ENCODE data around the gene FARP2.
"Not testable (repeated sequence)": the region's sequence is repeated elsewhere in the genome, so short reads cannot be mapped to it uniquely, and the experiment has no call there.

The FARP2 gene, protein sequence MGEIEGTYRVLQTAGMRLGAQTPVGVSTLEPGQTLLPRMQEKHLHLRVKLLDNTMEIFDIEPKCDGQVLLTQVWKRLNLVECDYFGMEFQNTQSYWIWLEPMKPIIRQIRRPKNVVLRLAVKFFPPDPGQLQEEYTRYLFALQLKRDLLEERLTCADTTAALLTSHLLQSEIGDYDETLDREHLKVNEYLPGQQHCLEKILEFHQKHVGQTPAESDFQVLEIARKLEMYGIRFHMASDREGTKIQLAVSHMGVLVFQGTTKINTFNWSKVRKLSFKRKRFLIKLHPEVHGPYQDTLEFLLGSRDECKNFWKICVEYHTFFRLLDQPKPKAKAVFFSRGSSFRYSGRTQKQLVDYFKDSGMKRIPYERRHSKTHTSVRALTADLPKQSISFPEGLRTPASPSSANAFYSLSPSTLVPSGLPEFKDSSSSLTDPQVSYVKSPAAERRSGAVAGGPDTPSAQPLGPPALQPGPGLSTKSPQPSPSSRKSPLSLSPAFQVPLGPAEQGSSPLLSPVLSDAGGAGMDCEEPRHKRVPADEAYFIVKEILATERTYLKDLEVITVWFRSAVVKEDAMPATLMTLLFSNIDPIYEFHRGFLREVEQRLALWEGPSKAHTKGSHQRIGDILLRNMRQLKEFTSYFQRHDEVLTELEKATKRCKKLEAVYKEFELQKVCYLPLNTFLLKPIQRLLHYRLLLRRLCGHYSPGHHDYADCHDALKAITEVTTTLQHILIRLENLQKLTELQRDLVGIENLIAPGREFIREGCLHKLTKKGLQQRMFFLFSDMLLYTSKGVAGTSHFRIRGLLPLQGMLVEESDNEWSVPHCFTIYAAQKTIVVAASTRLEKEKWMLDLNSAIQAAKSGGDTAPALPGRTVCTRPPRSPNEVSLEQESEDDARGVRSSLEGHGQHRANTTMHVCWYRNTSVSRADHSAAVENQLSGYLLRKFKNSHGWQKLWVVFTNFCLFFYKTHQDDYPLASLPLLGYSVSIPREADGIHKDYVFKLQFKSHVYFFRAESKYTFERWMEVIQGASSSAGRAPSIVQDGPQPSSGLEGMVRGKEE

GRCh38 chr2:241355983-241356870, at the start of gene FARP2:
Gene FARP2 (plus strand): TSS chr2:241356285. CDS start chr2:241373108, 16,823 bp downstream.
- DNase-seq (ENCODE audit: low read depth in 2 of 2): peak; percentile 93 to 96

DNA sequence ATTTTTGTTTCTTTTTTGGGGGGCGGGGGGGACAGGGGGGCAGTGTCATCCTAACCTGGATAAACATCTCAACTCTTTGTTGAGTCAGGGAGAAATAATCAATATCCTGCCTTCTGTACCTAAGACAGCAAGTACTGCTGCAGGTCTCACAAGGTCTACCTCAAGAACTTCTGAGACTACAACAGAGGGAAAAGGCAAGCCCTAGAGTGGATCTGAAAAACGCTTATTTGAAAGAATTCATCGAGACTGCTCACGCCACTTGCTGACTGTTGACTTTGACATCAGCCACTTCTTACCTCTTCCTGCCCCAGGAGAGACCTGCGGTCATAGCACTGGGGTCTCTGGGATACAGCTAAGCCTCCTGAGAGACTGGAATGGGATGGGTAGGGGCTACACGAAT, 49.0 kb upstream of the FARP2 start:
- DNase-seq (ENCODE audit: low read depth in 2 of 2): no peak

DNA sequence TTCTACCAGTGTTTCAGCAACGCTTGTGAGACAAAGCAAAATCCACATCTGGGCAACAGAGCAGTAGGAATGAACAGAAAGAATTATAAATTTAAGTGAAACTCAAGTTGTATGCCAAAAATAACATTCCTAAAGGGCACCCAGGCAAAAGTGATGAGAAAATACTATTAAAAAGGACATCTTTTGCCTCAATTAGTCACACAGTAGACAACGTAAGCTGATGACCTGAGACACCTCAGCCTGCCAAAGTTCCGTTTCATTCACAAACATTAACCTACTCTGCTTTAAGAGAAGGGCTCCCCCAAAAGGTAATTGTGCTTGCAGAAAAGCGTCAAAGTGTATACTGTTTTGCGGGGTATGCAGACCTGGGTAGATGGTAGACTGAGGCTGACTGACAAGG, 47.8 kb upstream of the FARP2 start:
- no peak for DNase-seq (ENCODE audit: low read depth in 2 of 2)

DNA sequence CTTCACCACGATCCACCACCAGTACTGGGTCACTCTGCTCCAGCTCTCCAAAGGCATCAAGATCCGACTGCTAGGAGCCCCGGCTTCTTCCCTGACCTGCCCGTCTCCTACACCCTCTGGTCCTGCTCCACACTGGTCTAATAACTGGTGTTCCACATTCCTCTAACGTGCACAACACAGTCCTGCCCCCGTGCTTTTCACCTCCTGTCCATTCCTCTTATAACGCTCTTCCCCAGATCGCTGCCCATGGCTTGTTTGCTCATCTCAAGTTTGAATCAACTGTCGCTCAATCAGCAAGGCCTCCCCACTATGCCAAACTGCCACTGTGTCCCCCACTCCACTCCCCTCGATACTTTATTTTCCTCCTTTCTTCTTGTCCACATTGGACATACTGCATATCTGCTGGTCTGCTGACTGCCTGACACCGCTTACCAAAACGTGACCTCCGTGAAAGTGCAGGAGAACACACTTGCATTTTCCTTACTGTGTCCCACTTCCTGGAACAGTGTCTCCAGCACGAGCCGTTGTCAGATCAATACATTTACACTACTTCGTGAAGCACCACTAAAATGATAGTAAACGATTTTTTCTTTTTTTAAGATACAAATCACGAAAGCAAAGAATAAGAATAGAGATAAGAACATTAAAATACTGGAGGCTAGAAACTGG, 47.1 kb upstream of the FARP2 start:
- DNase-seq (ENCODE audit: low read depth in 2 of 2): no peak

DNA sequence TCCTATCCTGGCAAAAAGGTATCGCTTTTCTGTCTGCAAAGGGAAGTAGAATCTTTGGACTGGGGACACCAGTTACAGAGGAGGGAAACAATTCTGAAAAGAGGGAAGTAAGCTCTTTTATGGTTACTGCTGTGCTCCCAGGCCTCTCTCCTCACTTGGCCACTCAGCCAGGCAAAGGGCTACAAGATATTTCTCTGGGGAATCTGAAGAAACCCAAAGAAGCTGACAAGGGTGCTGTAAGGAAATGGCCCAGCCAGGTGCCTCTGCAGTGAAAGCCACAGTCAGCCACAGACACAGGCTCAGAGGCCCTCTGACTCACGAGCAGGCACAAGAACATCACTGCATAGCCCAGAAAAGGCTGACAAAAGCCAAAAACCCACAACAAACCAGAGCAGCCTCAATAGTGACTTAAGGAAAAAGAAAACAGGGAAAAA, 46.4 kb upstream of the FARP2 start:
- DNase-seq (ENCODE audit: low read depth in 2 of 2): peak; percentile 35 to 42

DNA sequence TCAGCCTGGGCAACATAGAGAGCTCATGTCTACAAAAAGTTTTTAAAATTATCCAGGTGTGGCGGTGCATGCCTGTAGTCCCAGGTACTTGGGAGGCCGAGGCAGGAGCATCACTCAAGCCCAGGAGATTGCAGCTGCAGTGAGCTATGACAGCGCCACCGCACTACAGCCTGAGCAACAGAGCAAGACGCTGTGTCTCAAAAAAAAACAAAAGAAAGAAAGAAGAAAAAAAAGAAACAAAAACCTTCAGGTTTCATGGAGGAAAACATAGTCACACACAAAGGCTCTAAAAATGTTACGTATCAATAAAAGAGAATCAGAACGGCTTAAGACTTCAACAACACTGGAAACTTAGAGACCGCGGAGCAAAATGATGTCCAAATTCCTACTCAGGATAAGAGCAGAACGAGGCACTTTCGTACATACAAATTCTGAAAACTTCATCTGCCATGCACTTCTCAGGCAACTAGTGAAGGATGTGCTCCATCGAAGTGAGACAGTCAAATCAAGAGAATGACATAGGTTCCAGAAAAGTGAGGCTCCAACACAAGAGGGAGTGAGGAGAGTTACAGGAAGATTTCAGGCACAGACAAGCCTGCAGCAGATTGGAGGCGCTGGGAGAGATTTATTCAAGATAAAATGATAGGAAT, 45.0 kb upstream of the FARP2 start:
- no peak for DNase-seq (ENCODE audit: low read depth in 2 of 2)

DNA sequence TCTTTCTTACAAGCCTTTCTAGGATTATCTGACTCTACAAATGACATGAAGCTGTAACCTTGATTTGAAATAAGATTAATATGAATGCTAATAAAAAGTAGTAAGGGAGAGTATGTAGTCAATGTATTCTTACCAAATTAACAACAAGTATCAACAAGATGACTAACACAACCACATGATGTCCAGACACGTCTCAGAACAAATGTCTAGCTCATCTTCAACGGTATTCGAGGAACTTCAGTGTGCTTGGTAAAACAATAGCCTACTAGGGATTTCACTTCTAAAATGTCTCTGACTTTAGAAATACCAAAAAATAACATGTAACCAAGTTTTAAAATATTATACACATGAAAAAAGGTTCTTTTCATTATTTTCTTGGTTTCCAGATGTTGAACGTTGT, 44.0 kb upstream of the FARP2 start:
- DNase-seq (ENCODE audit: low read depth in 2 of 2): no peak

DNA sequence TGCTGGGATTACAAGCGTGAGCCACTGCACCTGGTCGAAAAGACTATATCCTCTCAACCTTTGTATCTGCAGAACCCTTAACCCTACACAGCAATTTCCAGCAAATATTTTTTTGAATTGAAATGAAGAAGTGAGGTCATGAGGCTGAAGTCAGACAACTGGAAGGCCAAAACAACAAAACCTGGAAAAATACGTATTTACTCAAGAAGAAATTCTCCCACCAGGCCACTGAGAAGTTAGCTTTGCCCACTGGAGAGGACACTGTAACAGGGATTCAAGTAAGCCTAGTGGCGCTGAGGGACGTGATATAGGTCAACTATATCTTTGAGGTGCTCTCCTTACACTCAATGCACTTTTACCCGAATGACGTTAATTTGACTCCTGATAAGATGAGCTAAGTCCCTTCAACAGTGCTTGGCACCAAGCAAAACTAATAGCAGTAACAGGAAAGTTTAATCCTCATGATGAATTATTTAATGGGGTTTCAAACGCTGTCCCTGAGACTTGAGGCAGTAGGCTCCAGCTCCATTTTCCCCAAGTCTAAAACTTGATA, 42.5 kb upstream of the FARP2 start:
- no peak for DNase-seq (ENCODE audit: low read depth in 2 of 2)

GRCh38 chr2:241314226-241315092, 41.6 kb upstream of the FARP2 start:
- DNase-seq (ENCODE audit: low read depth in 2 of 2): no peak

- peak; percentile 100 for DNase-seq (ENCODE audit: low read depth in 2 of 2)
Observed at GRCh38 chr2:241315093-241315878, 40.8 kb upstream of the FARP2 start, which contains the start of gene HDLBP. Gene HDLBP (minus strand): TSS chr2:241315672. CDS start chr2:241266869, 48,803 bp downstream.

- DNase-seq (ENCODE audit: low read depth in 2 of 2): peak; percentile 53 to 60
Observed at GRCh38 chr2:241315879-241316631, 40.0 kb upstream of the FARP2 start, which contains the start of gene SEPTIN2. Gene SEPTIN2 (plus strand): TSS chr2:241315925. CDS start chr2:241324233, 8,308 bp downstream.

DNA sequence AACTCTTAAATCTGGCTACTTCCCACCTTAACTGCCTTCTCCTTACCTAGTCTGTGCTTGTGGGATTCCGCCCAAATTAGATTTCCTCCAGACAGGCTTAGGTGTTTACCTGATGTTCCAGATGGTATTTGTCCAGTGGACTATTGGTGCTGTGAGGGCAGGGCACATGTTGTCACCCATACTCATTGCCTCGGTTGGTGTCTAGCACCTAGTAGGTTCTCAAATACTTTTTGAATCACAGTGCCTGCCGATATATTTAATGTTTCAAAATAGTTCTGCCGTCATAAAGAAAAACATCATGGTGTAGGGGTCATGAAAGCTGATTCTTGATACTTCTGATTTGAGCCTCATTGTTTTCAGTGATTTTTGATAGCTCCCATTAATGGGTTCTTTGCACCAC, 39.3 kb upstream of the FARP2 start:
- DNase-seq (ENCODE audit: low read depth in 2 of 2): no peak

GRCh38 chr2:241317391-241317790, 38.7 kb upstream of the FARP2 start:
- DNase-seq (ENCODE audit: low read depth in 2 of 2): no peak

GRCh38 chr2:241318830-241319229, 37.3 kb upstream of the FARP2 start:
- not testable (repeated sequence) for DNase-seq (ENCODE audit: low read depth in 2 of 2)

DNA sequence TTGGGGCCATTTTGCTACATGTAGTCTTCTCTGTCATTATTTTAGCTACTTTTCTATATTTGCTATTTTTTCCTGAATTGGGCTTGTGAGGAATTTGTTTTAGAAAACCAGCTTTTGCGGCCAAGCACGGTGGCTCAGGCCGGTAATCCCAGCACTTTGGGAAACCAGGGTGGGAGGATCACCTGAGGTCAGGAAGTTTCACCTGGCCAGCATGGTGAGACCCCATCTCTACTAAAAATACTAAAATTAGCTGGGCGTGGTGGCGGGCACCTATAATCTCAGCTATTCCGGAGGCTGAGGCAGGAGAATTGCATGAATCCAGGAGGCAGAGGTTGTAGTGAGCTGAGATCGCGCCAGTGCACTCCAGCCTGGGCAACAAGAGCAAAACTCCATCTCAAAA, 35.7 kb upstream of the FARP2 start:
- DNase-seq (ENCODE audit: low read depth in 2 of 2): no peak

GRCh38 chr2:241321033-241321432, 35.1 kb upstream of the FARP2 start:
- no peak for DNase-seq (ENCODE audit: low read depth in 2 of 2)

- no peak for DNase-seq (ENCODE audit: low read depth in 2 of 2)
Observed at GRCh38 chr2:241321886-241322285, 34.2 kb upstream of the FARP2 start.
